GM18867 (cell line): Measurements from ENCODE around the gene SMARCD1.

Experiments
- ATAC-seq: cut with Tn5 transposase; IDR thresholded peaks from one replicate; pipeline ENCODE4 v1.9.1; 2021; ENCODE audit warnings: mild to moderate bottlenecking, moderate library complexity; ENCODE audit not compliant: unreplicated experiment

The SMARCD1 gene

GRCh38 chr12:50084775-50085614 lies at the start of gene SMARCD1:
SMARCD1 (plus strand) TSS chr12:50085342; CDS start chr12:50085370, 28 bp downstream.
- peak; percentile 82 for ATAC-seq

GRCh38 chr12:50038336-50038735 lies 46.8 kb upstream of the SMARCD1 start:
- ATAC-seq: no peak

DNA sequence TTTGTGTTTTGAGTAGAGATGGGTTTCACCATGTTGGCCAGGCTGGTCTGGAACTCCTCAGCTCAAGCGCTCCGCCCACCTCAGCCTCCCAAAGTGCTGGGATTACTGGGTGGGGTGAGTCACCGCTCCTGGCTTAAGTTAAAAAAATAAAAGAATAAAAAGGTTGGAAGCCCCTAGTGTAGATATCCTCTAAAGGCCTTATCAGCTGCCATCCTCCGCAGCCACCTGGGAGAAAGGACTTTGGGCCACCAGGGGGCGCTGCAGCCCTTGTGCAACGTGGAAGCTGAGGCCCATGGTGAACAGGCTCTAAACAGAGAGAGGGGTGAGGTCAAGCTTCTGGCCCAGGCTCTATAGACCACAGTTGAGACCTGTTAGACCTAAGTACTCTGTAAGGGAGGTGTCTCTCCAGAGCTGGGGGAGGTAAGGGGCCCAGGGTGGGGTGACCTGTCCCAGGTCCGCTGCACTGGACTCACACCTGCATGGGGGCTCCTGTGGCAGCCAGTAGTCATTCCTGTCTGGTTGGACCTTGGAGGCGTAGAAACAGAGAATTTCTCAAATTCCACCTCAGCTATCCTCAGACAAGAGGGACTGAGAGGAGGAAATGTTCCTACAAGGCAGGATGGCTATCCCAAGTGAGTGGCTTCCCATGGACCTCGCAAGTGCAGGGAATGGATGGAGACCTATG lies 45.8 kb upstream of the SMARCD1 start:
- no peak for ATAC-seq

GRCh38 chr12:50040657-50041056 lies 44.5 kb upstream of the SMARCD1 start:
- no peak for ATAC-seq

GRCh38 chr12:50041062-50041860 lies 43.9 kb upstream of the SMARCD1 start:
- ATAC-seq: no peak

DNA sequence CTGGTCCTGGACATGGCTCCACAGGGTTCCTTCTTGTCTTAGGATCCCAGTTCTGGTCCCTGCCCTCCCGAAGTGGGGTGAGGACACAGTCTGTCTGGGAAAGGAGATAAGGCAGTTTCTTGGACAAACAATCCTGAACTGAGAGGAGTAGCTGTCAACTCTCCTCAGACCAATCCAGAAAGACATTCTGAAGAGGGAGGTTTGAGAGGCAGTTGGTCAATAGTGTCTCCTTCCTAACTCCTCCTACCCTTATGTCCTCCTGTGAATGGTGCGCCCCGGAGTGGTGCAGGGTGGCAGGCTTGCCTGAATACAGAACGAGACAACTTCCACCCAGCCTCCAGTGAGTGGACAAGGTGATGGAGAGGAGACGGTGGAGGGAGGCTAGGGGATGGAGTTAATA lies 43.2 kb upstream of the SMARCD1 start:
- ATAC-seq: no peak

DNA sequence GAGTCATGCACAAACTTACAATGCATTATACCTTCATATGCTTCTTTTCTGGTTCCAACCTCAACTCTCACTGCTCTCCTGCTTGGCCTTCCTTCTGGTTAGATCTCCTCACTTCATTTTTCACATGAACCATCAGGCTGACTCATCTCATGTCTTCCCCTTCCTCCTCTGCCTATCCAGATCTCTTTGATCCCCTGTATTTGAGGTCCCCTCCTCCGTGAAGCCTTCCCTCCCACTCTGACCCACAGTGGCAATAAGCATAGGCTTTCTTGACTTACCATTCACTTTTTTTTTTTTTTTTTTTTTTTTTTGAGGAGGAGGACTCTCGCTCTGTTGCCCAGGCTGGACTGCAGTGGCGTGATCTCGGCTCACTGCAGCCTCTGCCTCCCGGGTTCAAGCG lies 42.4 kb upstream of the SMARCD1 start:
- no peak for ATAC-seq

GRCh38 chr12:50043308-50043707 lies 41.8 kb upstream of the SMARCD1 start:
- no peak for ATAC-seq

- no peak for ATAC-seq
Measured at GRCh38 chr12:50043854-50044253, 41.3 kb upstream of the SMARCD1 start.

DNA sequence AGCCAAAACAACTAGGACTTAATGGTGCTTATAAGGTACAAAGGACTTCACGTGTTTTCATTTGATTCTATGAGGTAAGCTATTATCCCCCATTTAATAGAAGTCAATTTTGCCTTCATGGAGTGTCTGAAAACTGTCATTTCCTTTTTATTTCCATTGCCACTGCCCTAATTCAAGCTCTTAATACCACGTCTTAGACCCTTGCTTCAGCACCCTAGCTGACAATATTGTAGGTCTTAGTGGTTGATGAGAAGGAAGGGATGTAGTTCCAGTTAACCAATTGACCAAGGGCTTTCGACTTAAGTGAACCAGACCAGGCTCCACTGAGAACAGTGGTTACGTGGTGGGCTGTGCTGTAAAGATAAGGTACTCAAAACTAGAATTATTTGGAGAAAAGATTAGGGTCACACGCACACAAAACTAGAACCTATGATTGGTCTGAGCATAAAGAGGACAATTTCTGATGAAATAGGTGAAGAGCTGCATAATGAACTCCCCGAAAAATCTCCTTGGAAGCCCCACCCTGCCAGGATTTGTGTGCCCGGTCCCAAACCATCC lies 37.4 kb upstream of the SMARCD1 start:
- ATAC-seq: no peak

DNA sequence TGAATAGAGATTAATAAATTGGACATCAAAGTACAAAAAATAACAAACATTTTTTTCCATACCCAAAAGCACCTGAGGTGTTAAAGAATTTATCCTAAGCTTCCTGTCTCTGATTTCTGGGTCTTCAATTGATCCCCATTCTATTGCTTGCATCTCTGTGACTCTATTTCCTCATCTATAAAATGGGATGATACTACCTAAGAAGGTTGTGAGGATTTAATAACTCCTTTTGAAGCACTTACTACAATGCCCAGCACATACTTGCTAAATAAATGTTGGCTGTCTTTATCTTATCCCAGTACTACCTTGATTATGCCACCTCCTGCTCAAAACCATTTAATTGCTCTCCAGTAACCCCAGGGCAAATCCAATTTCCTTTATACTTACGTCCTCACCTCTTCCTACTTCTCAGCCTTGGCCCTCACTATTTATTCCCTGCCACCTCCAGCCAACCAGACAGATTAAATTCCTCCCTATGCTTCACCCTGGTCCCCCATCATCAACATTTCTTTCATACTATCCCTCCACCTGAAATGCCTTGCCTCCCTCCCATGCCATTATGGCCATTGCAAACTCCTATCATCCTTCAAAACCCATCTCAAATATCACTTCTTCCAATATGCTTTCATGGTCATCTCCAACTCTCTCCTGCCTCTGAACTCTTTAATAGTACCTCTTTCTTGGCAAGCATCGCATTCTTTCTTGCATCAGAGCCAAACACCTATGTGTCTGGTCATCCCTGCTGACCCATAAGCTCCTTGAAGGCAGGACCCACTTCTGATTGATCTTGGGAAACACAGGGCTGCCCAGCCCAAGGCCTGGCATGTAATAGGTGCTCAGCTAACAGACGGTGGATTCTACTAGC lies 35.7 kb upstream of the SMARCD1 start:
- ATAC-seq: no peak

GRCh38 chr12:50050119-50050385 lies 35.1 kb upstream of the SMARCD1 start:
- ATAC-seq: no peak

DNA sequence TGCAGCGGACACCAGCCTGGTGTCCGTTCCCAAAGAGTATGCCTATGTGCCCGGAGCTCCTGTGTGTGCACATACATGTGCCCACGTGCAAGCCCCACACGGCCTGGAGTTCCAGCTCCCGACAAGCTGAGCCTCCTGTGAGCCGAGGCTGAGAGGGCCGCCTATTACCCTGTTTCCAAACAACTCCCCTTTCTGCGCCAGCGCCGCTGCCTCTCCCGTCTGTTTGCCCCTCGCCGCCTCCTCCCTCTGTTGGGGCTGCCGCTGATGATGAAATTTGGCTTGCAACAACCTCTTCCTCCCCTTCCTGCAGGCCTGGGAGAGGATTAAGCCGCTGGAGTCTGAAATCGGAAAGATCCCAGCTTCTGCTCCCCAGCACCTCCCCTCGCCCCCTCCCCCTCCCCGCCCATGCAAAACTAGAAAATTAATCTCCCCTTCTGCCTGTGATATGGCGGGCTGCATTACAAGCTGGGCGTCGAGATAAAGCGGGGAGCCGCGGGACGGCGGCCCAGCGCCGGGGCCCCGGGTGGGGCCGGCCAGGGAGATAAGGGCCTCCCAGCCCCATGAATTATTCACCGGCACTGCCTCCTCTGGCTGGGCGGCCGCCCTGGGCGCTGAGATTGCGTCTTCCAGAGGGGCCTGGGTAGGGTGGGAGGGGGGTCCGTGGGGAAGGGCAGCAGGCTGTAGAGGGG lies 34.6 kb upstream of the SMARCD1 start:
- no peak for ATAC-seq

DNA sequence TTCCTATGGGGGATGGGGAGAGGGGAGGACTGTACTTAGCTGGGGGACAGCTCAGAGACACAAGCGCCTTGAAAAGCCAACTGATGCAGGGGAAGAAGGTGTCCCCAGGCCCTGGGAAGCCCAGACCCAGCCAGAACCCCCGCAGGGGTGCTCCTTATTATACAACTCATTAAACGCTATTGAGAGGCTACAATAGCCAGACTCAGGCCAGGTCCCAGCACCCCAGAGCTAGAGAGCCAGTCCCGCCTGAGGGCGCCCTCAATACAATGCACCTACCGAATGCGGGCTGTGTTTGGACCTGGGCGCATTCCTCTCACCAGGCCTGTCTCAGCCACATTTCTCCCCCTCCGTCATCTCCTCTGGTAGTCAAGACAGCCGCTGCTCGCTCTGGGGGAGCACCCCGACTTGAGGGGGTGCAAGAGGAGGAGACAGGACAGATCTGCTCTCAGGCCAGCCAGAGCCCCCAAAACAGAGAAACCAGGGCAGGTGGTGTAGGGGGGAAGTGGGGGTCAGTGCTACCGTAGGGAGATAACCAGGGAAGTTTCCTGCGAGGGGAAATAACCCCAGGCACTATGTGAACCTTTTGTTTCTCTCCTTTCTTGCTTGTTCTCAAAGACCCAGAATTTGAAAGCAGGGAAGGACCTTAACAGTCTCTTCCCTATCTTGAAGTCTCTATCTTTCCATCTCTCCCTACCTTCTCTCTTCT lies 33.9 kb upstream of the SMARCD1 start:
- ATAC-seq: no peak

DNA sequence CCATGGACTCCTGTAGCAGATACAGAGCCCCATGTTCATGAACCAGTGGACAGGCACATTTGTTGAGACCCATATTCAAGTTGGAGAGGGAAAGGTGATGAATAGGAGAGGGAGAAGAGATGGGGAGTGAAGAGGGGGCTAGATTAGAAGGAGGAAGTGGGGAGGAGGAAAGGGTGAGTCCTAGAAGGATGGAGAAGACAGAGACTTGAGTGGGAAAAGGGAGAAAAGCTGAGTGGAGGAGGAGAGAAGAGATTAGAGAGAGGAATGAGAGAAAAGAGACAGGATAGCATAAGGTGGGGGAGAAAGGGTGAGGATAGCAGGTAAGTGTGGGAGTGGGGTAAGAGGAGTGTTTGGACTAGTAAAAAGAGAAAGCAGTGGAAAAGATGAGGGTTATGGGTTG lies 32.6 kb upstream of the SMARCD1 start:
- no peak for ATAC-seq

- ATAC-seq: no peak
Measured at GRCh38 chr12:50052964-50053363, 32.2 kb upstream of the SMARCD1 start.

DNA sequence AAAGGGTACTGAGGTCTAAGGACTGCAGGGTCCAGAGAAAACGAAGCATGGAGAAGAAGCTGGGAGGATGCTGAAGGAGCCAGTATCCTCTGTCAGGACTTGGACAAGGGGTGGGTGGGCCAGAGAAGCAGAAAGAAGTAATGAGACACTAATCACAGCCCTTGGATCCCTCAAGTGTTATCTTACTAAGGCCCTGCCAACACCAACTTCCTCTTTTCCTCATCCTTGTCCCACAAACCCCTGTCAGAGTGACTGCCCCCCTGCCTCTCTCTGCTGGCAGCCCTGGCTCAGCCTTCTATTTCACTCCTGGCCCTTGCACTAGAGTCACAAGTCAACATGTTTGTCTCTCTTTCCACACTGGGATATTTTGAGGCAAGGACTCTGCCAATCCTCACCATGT lies 31.6 kb upstream of the SMARCD1 start:
- ATAC-seq: no peak

- ATAC-seq: peak; percentile 46
Measured at GRCh38 chr12:50055831-50056638, 29.1 kb upstream of the SMARCD1 start.

DNA sequence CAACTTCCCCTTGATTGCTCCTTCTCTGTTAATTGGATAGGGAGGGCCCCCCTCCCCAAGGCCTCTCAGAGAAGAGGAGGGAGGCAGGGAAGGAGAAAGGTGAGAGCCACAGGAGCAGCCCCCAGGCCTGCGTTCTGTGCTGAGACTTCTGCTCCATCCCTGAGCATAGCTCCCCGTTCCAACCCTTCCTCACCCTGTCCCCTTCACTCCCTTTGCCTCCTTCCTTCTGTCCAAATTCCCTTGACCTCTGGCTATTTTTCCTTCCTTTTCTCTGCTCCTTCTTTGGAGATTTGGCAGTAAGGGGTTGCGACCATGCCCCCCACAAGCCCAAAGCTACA lies 28.5 kb upstream of the SMARCD1 start:
- ATAC-seq: no peak
